ENCODE measurements around the gene ATXN1. TPM values are rescaled to one million over a fixed set of nuclear protein-coding genes. Genes with fewer than 3 reads are reported as not detected.

Gene ATXN1
- total RNA-seq, 4 donors from 2014 or later, result 21.0 to 102 (median 51.1) TPM

DNA sequence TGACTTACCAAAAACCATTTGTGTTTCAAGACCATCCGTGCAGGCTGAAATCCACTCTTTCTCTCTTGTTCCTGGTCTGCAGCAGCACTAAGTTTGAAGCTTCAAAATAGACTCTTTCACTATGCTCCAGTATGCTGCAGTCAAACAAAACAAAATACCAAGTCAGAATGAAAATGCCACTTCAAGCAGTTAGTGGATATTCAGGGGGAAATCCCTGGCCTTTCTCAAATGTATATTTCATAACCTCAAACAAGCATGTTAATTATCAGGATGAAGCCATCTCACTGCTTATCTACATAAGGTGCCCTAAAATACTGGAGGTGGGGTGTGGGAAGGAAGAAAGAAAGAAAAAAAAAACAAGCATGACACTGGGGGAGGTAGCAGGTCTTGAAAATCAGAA is 103.5 kb downstream of the ATXN1 start:
- DNase-seq, result no peak
- intact Hi-C loops (cut with DNase I; ENCODE audit: low total_unique reads), result no loop called here
- Histone ChIP-seq H3K27me3 (no peaks in the 10 kb centered on the region), H3K4me3 (no peak overlapping the region), H3K9me3 (no peaks in the 10 kb centered on the region), H3K27ac (no peak overlapping the region), H3K4me1 (peaks cover 0 to 7% of the 10 kb centered on the region in 2 donors), H3K36me3 (no peaks in the 10 kb centered on the region)
- TF ChIP-seq, protein P1, sequence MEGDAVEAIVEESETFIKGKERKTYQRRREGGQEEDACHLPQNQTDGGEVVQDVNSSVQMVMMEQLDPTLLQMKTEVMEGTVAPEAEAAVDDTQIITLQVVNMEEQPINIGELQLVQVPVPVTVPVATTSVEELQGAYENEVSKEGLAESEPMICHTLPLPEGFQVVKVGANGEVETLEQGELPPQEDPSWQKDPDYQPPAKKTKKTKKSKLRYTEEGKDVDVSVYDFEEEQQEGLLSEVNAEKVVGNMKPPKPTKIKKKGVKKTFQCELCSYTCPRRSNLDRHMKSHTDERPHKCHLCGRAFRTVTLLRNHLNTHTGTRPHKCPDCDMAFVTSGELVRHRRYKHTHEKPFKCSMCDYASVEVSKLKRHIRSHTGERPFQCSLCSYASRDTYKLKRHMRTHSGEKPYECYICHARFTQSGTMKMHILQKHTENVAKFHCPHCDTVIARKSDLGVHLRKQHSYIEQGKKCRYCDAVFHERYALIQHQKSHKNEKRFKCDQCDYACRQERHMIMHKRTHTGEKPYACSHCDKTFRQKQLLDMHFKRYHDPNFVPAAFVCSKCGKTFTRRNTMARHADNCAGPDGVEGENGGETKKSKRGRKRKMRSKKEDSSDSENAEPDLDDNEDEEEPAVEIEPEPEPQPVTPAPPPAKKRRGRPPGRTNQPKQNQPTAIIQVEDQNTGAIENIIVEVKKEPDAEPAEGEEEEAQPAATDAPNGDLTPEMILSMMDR (IDR thresholded peaks at IDR 0.05), result no peak
- no peak for TF ChIP-seq POLR2A (IDR thresholded peaks at IDR 0.05)

DNA sequence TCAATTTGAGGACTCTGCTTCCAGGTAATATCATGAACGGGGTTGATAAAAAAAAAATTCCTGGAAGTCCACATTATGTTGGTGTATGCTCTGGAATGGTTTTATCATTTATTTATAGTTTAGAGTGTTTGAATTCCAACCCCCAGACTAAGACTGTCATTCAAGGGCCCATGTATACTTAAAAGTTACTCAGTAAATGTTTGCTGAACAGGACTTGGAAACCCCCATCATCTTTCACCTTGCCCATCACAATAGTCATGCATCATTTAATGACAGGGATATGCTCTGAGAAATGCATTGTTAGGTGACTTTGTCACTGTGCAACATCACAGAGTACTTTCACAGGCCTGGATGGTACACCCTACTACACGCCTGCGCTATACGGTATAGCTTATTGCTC is 104.8 kb downstream of the ATXN1 start:
- no peaks in the 10 kb centered on the region for H3K36me3 ChIP-seq
- no peaks in the 10 kb centered on the region for H3K9me3 ChIP-seq
- H3K4me3 ChIP-seq, result no peak overlapping the region
- H3K27ac ChIP-seq, result no peak overlapping the region
- no peaks in the 10 kb centered on the region for H3K27me3 ChIP-seq
- H3K4me1 ChIP-seq, result peaks cover 0 to 7% of the 10 kb centered on the region in 2 donors
- intact Hi-C loops (cut with DNase I; ENCODE audit: low total_unique reads), result no loop called here
- DNase-seq, result no peak
- TF ChIP-seq, protein P1 (IDR thresholded peaks at IDR 0.05), result no peak
- TF ChIP-seq POLR2A (IDR thresholded peaks at IDR 0.05), result no peak

DNA sequence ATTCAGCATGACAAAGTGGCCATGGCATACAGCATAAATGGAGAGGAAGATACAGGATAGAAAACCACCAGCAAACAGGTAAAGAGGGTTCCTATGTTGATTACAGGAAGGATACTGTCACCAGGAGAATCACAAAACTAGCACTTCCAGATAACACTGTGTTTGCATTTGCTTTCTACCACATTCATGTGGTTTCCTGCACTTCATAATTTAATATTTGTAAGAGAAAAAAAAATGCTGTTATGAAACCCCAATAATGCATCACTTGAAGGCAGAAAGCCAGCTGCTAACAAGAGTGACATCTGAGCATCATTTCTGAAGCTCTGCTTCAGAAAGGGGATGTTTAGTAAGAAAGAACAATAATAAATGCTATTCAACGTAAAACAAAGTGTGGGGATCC is 106.6 kb downstream of the ATXN1 start:
- no peak overlapping the region for H3K27ac ChIP-seq
- no peaks in the 10 kb centered on the region for H3K36me3 ChIP-seq
- intact Hi-C loops (cut with DNase I; ENCODE audit: low total_unique reads), result no loop called here
- peaks cover 0 to 4% of the 10 kb centered on the region in 2 donors for H3K4me1 ChIP-seq
- no peak overlapping the region for H3K4me3 ChIP-seq
- no peaks in the 10 kb centered on the region for H3K27me3 ChIP-seq
- TF ChIP-seq, protein P1 (IDR thresholded peaks at IDR 0.05), result no peak
- no peak for TF ChIP-seq POLR2A (IDR thresholded peaks at IDR 0.05)
- no peaks in the 10 kb centered on the region for H3K9me3 ChIP-seq
- DNase-seq, result no peak

DNA sequence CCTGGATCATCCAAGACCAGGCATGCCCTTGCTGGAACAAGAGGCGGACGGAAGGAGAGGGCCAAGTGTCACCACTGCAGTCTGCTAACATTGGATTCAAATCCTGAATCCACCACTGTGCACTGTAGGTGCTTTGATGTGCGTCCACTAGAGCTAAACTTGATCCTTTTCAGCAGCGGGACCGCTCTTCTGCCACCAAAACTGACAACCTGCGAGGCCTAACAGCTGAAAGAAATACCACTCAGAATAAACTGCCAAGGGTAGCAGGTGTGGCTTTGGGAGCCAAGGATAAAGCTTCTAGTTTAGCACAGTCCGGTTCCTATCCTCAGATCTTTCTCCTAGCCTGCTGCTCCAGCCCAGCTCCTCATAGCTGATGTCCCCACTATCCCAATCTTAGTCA is 108.0 kb downstream of the ATXN1 start:
- H3K4me1 ChIP-seq, result peaks cover 0 to 8% of the 10 kb centered on the region in 2 donors
- no peak for DNase-seq
- no peak for TF ChIP-seq POLR2A (IDR thresholded peaks at IDR 0.05)
- TF ChIP-seq, protein P1 (IDR thresholded peaks at IDR 0.05), result no peak
- H3K9me3 ChIP-seq, result no peaks in the 10 kb centered on the region
- H3K4me3 ChIP-seq, result no peak overlapping the region
- H3K27ac ChIP-seq, result no peak overlapping the region
- H3K36me3 ChIP-seq, result no peaks in the 10 kb centered on the region
- intact Hi-C loops (cut with DNase I; ENCODE audit: low total_unique reads), result no loop called here
- no peaks in the 10 kb centered on the region for H3K27me3 ChIP-seq

DNA sequence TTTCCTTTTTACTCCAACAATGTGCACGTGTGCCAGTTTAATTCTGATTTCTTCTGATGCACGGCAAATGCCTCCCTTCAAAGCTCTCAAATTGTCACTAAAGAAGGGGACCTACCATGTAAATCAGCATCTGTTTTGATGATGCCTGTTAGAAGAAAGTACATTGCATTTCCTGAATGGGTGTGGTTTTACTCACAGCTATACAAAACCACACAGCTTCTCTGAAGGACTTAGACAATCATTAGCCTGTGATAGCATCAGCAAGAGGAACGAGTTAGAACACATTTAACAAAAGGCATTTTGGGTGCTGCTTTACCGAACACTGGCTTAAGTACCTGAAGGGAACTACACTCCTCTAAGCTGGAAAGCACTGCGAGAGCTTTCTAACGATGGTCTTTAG is 109.4 kb downstream of the ATXN1 start:
- Histone ChIP-seq H3K9me3 (no peaks in the 10 kb centered on the region), H3K4me3 (no peak overlapping the region), H3K27me3 (no peaks in the 10 kb centered on the region), H3K36me3 (no peaks in the 10 kb centered on the region), H3K4me1 (peaks cover 0 to 8% of the 10 kb centered on the region in 2 donors), H3K27ac (no peak overlapping the region)
- intact Hi-C loops (cut with DNase I; ENCODE audit: low total_unique reads), result no loop called here
- no peak for DNase-seq
- no peak for TF ChIP-seq POLR2A (IDR thresholded peaks at IDR 0.05)
- TF ChIP-seq, protein P1 (IDR thresholded peaks at IDR 0.05), result no peak
